HG02623 (cell line): ENCODE measurements around the gene SLC16A11.
"Not testable (repeated sequence)": the region's sequence is repeated elsewhere in the genome, so short reads cannot be mapped to it uniquely, and the experiment has no call there.

Experiments
- ATAC-seq: cut with Tn5 transposase; IDR thresholded peaks from one replicate; pipeline ENCODE4 v1.9.1; 2021; ENCODE audit warnings: moderate library complexity; ENCODE audit not compliant: unreplicated experiment

Gene SLC16A11, protein sequence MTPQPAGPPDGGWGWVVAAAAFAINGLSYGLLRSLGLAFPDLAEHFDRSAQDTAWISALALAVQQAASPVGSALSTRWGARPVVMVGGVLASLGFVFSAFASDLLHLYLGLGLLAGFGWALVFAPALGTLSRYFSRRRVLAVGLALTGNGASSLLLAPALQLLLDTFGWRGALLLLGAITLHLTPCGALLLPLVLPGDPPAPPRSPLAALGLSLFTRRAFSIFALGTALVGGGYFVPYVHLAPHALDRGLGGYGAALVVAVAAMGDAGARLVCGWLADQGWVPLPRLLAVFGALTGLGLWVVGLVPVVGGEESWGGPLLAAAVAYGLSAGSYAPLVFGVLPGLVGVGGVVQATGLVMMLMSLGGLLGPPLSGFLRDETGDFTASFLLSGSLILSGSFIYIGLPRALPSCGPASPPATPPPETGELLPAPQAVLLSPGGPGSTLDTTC

DNA sequence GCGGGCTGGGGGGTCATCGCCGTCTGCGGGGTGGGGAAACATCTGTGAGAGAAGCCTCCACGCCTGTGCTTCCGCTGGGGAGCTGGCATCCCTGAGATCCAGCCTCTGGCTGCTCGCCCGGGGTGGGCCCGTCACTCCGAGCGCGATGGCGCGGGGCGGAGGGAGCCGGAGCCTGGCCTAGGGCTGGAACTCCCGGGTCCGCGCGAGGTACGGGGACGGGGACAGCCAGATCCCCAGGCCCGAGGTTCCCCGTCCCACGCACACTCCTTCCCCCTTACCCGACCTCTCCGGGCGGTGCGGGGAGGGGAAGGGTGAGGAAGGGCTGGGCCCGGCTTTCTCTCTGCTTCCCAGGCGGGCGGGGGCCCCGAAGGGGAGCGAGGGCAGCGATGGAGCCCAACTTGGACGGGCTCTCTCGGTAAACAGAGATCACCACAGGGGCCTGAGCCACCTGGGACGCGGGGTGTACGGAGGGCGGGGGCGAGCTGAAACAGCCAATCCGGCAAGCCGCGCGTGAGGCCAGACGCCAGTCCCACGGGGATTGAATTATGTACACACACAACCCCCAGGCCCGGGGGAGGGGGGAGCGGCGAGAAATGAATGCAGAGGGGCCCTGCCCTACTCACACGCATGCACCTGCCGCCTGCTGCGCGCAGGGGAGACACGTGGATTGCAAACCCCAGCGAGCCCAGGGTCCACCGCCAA, at the start of gene SLC16A11:
Gene SLC16A11, minus strand, starts transcription at position 596 of the 702 bp plus-strand sequence. Its CDS starts 579 bp downstream, at position 17.
- ATAC-seq: no peak

DNA sequence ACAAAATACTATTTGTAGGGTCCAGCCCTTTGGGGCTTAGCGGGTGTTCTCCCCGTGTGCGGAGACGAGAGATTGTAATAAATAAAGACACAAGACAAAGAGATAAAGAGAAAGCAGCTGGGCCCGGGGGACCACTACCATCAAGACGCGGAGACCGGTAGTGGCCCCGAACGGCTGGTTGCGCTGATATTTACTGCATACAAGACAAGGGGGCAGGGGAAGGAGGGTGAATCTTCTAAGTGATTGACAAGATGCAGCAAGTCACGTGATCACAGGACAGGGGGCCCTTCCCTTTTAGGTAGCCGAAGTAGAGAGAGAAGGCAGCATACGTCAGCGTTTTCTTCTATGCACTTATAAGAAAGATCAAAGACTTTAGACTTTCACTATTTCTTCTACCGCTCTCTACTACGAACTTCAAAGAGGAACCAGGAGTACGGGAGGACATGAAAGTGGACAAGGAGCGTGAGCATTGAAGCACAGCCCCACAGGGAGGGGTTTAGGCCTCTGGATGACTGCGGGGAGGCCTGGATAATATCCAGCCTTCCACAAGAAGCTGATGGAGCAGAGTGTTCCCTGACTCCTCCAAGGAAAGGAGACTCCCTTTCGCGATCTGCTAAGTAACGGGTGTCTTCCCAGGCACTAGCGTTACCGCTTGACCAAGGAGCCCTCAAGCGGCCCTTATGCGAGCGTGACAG, 47.6 kb upstream of the SLC16A11 start:
- not testable (repeated sequence) for ATAC-seq

DNA sequence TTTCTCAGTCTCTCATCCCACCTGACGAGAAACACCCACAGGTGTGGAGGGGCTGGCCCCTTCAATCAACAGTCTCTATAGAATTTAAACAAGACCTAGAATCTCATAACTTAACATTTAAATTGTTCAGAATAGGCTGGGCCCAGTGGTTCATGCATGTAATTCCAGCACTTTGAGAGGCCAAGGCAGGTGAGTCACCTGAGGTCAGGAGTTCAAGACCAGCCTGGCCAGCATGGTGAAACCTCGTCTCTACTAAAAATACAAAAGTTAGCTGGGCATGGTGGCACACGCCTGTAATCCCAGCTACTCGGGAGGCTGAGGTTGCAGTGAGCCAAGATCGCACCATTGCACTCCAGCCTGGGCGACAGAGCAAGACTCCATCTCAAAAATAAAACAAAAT, 45.7 kb upstream of the SLC16A11 start:
- not testable (repeated sequence) for ATAC-seq

DNA sequence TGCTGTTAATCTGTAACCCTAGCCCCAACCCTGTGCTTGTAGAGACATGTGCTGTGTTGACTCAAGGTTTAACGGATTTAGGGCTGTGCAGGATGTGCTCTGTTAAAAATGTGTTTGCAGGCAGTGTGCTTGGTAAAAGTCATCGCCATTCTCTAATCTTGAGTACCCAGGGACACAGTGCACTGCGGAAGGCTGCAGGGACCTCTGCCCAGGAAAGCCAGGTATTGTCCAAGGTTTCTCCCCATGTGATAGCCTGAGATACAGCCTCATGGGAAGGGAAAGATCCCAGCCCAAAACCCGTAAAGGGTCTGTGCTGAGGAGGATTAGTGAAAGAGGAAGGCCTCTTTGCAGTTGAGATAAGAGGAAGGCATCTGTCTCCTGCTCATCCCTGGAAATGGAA, 44.5 kb upstream of the SLC16A11 start:
- not testable (repeated sequence) for ATAC-seq

DNA sequence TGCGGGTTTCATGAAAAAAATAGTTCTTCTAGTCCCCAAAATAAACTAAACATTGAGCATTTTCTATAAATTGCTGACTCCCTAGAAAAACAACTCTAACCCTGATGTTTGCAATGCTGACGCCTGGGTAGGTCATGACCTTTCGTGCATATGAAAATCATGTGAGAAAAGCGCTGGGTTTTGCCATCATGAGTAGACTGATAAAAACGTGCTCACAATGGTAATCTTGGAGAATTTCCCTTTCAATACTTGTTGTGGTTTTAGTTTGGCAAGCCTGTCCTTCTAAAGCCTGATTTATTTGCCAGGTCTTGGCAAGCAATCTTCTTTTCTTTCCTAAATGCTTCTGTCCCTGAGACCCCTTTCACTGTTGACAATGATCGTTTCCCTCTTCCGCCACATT, 40.2 kb upstream of the SLC16A11 start:
- ATAC-seq: no peak

DNA sequence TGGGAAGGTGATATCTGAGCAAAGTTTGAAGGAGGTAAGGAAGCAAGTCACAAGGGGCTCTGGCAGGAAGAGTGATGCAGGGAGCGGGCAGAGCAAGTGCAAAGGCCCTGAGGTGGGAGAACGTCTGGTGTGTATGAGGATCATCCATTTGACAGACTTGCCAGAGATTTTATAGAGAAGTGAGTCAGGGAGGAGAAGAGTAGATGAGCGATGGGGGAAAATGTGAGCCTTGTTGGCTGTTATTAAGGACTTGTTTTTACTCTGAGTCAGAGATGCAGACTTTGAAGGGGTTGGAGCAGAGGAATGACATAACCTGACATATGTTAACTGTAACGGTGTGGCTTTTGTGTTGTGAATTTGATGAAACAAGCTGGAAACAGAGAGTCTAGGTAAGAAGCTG, 39.7 kb upstream of the SLC16A11 start:
- no peak for ATAC-seq

DNA sequence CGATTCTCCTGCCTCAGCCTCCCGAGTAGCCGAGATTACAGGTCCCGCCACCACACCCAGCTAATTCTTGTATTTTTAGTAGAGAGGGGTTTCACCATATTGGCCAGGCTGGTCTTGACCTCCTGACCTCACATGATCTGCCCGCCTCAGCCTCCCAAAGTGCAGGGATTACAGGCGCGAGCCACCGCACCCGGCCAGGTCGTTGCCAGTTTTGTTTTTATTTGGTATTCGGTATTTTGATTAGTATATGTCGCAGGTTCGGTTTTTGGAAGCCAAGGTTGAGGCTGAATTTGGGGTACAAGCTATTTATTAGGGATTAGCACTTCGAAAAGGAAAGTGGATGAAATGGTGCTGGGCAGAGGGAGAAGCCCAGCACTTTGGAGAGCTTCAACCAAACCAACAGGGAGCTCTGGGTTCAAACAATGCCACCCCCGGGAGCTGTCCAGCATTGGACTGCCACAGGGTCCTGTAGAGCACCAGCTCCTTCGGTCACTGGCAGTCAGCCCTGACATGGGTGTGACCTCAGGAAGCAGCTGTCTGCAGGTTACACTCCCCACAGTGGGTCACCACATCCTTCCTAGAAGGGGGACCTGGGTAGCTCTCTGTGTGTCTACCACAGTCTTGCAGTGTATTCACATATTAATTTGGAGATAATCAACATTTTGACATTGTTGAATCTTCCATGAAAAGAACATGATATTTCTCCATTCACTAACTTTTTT, 37.6 kb upstream of the SLC16A11 start:
- no peak for ATAC-seq

DNA sequence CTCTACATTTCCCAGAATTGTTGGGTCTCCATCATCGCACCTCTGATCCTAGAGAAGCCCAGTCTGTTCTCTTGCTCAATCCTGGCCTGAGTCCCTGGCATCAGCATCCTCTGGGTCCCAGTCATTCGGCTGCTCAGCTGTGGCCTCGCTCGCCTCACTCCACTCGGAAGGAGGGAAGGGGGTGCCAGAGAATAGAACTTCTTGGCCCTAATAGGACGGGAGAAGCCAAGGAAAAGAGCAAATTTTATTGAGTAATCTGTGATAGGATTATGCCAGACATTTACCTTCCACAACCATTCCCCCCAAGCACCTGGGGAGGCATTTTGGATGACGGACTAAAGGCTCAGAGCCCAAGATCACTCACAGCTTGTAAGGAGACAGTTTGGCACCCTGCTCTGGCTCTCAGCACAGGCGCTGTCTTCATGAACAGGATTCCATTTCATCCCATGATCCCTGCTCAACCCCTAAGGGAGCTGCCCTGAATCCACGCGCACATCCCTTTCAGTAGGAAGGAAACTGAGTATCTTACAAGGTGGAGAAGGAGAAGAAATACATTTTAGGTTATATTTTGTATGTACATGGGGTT, 36.7 kb upstream of the SLC16A11 start:
- no peak for ATAC-seq

DNA sequence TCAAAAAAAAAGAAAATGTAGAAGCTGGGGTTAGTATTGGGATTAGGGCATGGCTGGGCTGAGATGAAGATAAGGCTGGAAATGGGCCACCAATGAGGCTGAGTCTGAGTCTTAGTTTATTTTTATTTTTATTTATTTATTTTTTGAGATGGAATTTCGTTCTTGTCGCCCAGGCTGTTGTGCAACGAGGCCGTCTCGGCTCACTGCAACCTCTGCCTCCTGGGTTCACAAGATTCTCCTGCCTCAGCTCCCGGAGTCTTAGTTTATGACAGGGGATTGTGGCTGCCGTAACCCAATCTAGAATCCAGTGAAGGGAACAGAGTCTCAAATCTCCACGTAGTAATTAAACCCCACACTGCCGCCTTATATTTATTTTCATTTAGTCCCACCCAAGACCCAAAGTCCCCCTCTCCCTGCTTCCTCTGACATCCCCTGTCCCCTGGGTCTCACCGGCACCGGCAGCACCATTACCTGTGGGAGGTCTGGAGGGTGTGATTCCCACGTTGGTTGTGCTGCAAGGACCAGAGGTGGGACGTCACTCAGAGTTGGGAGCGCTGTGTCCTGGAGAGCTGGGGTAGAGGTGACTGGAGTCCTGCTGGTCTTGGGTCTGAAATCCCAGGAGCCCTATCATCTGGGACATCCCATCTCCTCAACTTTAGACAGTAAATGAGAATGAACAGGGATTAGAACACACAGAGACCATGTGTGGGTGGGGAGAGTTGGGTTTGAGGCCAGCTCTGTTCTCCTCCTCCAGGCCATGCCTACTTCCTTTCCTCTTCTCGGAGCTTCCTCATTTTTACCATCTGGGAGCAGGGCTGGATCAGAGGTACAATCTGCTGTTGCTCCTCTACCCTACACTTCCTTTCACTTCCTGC, 35.9 kb upstream of the SLC16A11 start, which contains the start of gene CLEC10A:
Gene CLEC10A, minus strand, starts transcription at position 671 of the 875 bp plus-strand sequence. CDS start 1,439 bp downstream, outside the sequence.
- no peak for ATAC-seq

DNA sequence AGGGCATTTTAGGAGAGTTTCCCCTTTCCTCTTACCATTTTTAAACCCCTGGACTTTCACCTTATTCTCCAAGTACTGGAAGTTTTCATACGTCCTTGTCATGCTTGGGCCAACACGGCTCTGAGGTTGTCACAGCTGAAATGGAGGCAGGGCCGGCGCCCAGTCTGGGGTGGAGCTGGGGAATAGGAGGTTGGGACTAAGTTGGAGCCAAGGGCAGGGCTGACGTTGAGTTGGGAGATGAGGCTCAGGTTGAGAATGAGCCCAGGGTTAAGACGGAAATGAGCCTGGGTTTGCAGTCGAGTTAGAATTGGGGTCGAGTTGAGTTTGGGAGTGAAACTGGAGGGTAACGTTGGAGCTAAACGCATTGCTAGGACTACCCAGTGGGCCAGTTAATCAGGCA, 34.8 kb upstream of the SLC16A11 start:
- ATAC-seq: no peak

DNA sequence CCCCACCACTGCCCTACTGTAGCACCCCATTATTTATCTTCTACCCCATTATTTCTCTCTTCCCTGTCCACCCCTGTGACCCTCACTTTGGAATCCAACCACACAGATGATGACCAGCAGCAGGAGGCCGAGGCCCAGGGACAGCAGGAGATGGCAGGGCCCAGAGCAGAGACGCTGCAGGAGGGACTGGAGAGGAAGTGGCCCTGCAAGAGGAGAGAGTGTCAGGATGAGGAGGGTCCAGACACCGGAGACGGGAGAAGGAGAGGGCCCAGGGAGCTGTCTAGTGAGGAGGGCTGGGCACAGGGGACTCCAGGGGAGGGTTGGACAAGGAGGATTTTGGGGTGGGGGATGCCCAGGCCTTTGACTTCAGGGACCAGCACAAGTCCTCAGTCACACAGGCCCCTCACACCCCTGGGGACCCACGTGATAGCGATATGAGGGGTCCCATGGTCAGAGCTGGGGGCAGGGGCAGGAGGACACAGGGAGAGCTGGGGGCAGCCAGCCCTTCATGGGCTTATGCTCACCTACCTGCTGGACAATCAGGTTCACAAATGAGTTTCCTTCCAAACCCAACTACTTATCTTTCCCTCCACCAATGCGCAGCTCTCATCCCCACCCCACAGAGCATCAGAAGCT, 34.1 kb upstream of the SLC16A11 start:
- no peak for ATAC-seq

DNA sequence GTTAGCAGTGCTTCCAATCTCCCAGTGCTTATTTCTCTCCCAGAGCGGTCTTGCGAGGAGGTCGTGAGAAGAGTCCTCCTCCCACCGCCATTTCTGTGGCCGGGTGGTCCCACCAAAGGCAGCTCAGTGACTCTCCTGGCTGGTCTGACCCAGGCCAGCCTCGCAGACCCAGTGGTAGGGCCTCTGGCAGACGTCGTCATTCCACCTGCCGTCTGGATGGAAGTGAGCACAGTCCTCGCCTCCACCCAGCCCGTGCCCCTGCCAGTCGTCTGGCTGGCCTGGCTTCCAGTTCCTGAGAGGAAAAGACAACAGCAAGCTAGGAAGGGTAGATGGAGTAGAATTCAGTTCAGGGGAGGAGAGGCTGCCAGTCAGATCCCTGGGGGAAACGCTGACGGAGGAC, 31.0 kb upstream of the SLC16A11 start:
- ATAC-seq: no peak

DNA sequence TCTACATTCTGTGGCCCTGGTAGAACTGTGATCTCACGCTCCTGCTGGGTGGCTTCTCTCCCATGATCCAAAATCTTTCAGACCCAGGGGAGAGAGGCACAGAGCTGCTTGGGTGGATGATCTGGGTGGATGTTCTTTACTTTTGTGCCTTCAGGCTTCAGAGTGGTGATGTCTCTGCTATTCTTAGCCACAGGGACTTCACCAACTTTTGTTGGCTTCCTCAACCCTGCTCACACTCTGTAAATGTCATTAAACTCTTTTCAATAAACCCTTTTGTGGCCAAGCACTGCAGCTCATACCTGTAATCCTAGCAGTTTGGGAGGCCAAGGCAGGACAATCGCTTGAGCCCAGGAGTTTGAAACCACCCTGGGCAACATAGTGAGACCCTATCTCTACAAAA, 28.5 kb upstream of the SLC16A11 start:
- ATAC-seq: no peak

DNA sequence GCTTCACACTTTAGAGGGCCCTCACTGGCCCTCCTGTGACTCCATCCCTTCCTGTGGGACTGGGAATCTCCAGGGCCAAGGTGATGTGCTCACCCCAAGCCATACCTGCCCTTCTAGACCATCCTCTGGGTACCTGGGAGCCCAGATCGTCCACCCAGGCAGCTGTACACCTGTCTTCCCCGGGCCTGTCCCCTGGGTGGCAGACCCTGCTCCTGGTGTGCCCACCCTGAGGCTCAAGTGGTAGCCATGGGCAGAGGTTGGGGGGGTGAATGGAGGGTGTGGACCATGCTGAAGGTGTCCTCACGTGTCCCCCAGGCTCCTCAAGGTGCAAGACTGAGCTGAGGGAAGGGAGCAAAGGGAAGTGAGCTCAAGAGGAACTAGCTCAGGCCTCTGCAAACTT, 26.8 kb upstream of the SLC16A11 start:
- ATAC-seq: no peak

DNA sequence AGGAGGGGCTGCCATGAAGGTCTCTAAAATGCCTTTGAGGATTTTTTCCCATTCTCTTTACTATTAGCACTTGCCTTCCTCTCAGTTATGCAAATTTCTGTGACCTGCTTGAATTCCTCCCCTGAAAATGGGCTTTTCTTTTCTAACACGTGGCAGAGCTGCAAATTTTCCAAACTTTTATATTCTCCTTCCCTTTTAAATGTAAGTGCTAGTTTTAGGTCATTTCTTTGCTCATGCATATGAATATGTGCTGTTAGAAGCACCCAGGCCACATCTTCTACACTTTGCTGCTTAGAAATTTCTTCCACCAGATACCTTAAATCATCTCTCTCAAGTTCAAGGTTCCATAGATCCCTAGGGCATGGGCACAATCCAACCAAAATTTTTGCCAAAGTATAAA, 24.4 kb upstream of the SLC16A11 start:
- no peak for ATAC-seq

DNA sequence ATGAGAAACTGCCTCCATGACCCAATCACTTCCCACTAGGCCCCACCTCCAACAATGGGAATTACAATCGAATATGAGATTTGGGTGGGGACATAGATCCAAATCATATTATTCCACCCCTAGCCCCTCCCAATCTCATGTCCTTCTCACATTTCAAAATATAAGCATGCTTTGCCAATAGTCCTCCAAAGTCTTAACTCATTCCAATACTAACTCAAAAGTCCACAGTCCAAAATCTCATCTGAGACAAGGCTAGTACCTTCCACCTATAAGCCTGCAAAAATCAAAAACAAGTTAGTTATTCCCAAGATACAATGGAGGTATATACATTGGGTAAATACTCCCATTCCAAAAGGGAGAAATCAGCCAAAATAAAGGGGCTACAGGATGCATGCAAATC, 23.3 kb upstream of the SLC16A11 start:
- no peak for ATAC-seq

DNA sequence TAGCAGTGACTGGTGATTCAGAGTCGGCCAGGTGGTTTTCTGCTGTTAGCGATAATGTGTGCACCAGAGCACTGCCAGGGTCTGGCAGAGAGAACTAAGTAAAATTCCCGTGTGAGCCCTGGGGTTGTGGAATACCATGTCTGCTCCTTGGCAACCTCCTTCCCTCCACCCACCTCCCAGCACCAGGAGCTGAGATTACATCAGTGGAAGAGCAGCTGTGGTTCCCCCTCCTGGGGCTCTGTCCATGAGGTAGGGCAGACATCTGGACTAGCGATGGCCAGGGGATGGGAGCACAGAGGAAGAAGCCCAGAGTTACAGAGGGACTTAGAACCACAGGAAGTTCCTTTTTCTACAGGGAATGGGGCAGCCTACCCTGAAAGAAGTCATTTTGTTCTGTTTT, 20.4 kb upstream of the SLC16A11 start:
- no peak for ATAC-seq

DNA sequence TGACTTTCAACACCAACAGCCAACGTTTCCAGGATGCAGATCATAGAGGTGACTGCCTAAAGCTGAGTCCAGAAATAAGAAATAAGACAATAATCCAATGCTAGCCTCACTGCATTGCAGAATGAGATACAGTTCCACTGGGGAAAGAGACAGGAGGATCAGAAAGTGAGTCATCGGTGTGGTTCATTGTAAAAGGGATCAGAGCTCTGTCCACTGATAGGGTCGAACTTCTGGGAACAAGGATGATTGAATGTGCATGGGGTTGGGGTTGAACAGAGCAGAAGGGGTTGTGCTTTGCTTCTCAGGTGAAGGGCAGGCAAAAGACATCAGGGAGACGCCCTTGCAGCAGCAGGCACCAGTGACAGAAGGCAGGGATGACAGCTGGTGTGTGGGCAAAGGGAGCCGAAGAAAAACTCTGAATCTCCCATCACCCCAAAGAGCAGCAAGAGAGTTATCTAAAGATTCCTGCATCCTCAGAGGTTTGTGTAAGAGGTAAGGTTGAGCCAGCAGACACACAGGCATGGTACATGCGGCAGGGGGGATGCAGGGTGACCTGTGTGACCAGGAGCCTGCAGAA, 19.7 kb upstream of the SLC16A11 start:
- ATAC-seq: no peak
